Activated B cell treated with CpG ODN at 0.5 μM for 24 hours (primary cell): Measurements from ENCODE around the gene ARPIN. TPM values are rescaled to one million over a fixed set of nuclear protein-coding genes. Genes with fewer than 3 reads are reported as not detected.
"Not testable (repeated sequence)": the region's sequence is repeated elsewhere in the genome, so short reads cannot be mapped to it uniquely, and the experiment has no call there.

Source experiments
- ATAC-seq: fragments of 200-7000 bp; cut with Tn5 transposase; one replicate; pipeline ENCODE4 v1.10.0; 2021; ENCODE audit warnings: low read depth, mild to moderate bottlenecking, moderate library complexity
- CTCF ChIA-PET: fragments of 350-600 bp; sonication (Branson Sonifier 250); formaldehyde crosslinking; loops from one replicate; lab custom pipeline; 2021; ENCODE audit warnings: antibody characterized with exemption; lab: Charles Lee
- POLR2A ChIA-PET: fragments of 350-600 bp; sonication (Branson Sonifier 250); formaldehyde crosslinking; loops from one replicate; lab custom pipeline; 2021; ENCODE audit warnings: antibody characterized with exemption; lab: Charles Lee
- DNase-seq: peaks from one replicate; pipeline ENCODE4 v3.0.0; 2022
- H3K27ac Mint-ChIP-seq: one replicate; pipeline ENCODE4 v1.8.0; 2020; ENCODE audit warnings: mixed read lengths
- H3K27me3 Mint-ChIP-seq: one replicate; pipeline ENCODE4 v1.8.0; 2021; ENCODE audit warnings: mixed read lengths
- H3K36me3 Mint-ChIP-seq: one replicate; pipeline ENCODE4 v1.8.0; 2021; ENCODE audit warnings: low read depth, mixed read lengths
- H3K4me1 Mint-ChIP-seq: one replicate; pipeline ENCODE4 v1.8.0; 2021; ENCODE audit warnings: mixed read lengths
- H3K4me3 Mint-ChIP-seq: one replicate; pipeline ENCODE4 v1.8.0; 2020; ENCODE audit warnings: mild to moderate bottlenecking, mixed read lengths
- H3K9me3 Mint-ChIP-seq: one replicate; pipeline ENCODE4 v1.8.0; 2020; ENCODE audit warnings: mixed read lengths
- CTCF ChIP-seq: fragments of 200-600 bp; IDR thresholded peaks from one replicate; pipeline ENCODE4 v1.8.0; 2022; ENCODE audit warnings: antibody characterized with exemption, mild to moderate bottlenecking
- intact Hi-C: fragments of 100-400 bp; cut with micrococcal nuclease; formaldehyde crosslinking; loops from one replicate; pipeline ENCODE4 v1.15.1; 2024
- total RNA-seq: library from RNA; stranded (reverse); gene quantifications from 2 replicates; pipeline ENCODE4 v1.2.3, GENCODE V29; 2022

The ARPIN gene
- total RNA-seq, 1 donor from 2014 or later, result not detected

GRCh38 chr15:89888214-89888804 is 24.4 kb downstream of the ARPIN start:
- POLR2A ChIA-PET, result no interaction called here

GRCh38 chr15:89885611-89886010 is 27.1 kb downstream of the ARPIN start:
- no peak for DNase-seq
- H3K27me3 Mint-ChIP-seq, result no peaks in the 10 kb centered on the region
- ATAC-seq, result no peak
- H3K4me3 Mint-ChIP-seq, result no peak overlapping the region
- H3K27ac Mint-ChIP-seq, result no peak overlapping the region
- no peaks in the 10 kb centered on the region for H3K9me3 Mint-ChIP-seq
- intact Hi-C loops, result no loop called here
- TF ChIP-seq CTCF, result no peak
- ChIA-PET POLR2A (interaction anchor here (0.6 to 1.0 kb wide), 3 partner anchors 9 to 115 kb away, joined by 4 to 10 read pairs (median 5); partner anchors contain the start of genes AP3S2 and ZNF710), CTCF (interaction anchor here (0.6 kb wide), 1 partner anchor 12 kb away, joined by 3 read pairs; no protein-coding TSS in a partner anchor)
- peaks cover 7% of the 10 kb centered on the region for H3K4me1 Mint-ChIP-seq
- H3K36me3 Mint-ChIP-seq, result peaks cover 52% of the 10 kb centered on the region

More at GRCh38 chr15:89888214-89888804, 24.4 kb downstream of the ARPIN start:
- CTCF ChIA-PET, result interaction anchor here (0.8 to 3.1 kb wide), 6 partner anchors 10 to 183 kb away, joined by 3 to 27 read pairs (median 6); no protein-coding TSS in a partner anchor
- H3K36me3 Mint-ChIP-seq, result peaks cover 45% of the 10 kb centered on the region
- TF ChIP-seq CTCF, result no peak
- H3K27ac Mint-ChIP-seq, result no peak overlapping the region
- ATAC-seq (no peak), DNase-seq (no peak)
- H3K27me3 Mint-ChIP-seq, result no peaks in the 10 kb centered on the region
- H3K9me3 Mint-ChIP-seq, result no peaks in the 10 kb centered on the region
- intact Hi-C loops, result no loop called here
- peaks cover 30% of the 10 kb centered on the region for H3K4me1 Mint-ChIP-seq
- no peak overlapping the region for H3K4me3 Mint-ChIP-seq

GRCh38 chr15:89885179-89885578 is 27.6 kb downstream of the ARPIN start:
- H3K9me3 Mint-ChIP-seq, H3K27me3 Mint-ChIP-seq, H3K4me3 Mint-ChIP-seq, H3K4me1 Mint-ChIP-seq, H3K27ac Mint-ChIP-seq, DNase-seq, intact Hi-C loops, ATAC-seq: not testable (repeated sequence)
- POLR2A ChIA-PET, result interaction anchor here (0.6 to 1.0 kb wide), 2 partner anchors 9 to 116 kb away, joined by 4 to 10 read pairs; partner anchors contain the start of genes AP3S2 and ZNF710
- H3K36me3 Mint-ChIP-seq, result peaks cover 55% of the 10 kb centered on the region
- CTCF ChIA-PET, result interaction anchor here (0.6 kb wide), 1 partner anchor 13 kb away, joined by 3 read pairs; no protein-coding TSS in a partner anchor

GRCh38 chr15:89883518-89883917 is 29.2 kb downstream of the ARPIN start:
- ATAC-seq (no peak), DNase-seq (no peak)
- TF ChIP-seq CTCF, result no peak
- Mint-ChIP-seq H3K4me3 (no peak overlapping the region), H3K4me1 (no peaks in the 10 kb centered on the region), H3K36me3 (peaks cover 51% of the 10 kb centered on the region), H3K27me3 (no peaks in the 10 kb centered on the region), H3K27ac (no peak overlapping the region), H3K9me3 (no peaks in the 10 kb centered on the region)
- intact Hi-C loops, result no loop called here
- ChIA-PET CTCF (interaction anchor here (1.5 kb wide), 1 partner anchor 8 kb away, joined by 3 read pairs; no protein-coding TSS in a partner anchor), POLR2A (no interaction called here)

- Mint-ChIP-seq H3K4me1 (no peaks in the 10 kb centered on the region), H3K36me3 (peaks cover 60% of the 10 kb centered on the region), H3K4me3 (no peak overlapping the region), H3K27me3 (no peaks in the 10 kb centered on the region), H3K9me3 (no peaks in the 10 kb centered on the region), H3K27ac (no peak overlapping the region)
- intact Hi-C loops, result no loop called here
- ATAC-seq (no peak), DNase-seq (no peak)
- ChIA-PET POLR2A (no interaction called here), CTCF (no interaction called here)
- no peak for TF ChIP-seq CTCF
Observed at GRCh38 chr15:89880727-89881126, 32.0 kb downstream of the ARPIN start.
